ENCODE results near the gene SAT1.

SAT1 gene

GRCh38 chrX:23749129-23749528 lies 33.8 kb upstream of the SAT1 start:
- DNase-seq (ENCODE audit: low read depth in 1 of 2, low spot score in 1 of 2) = no peak
- TF ChIP-seq REST (IDR thresholded peaks at IDR 0.05; ENCODE audit: insufficient replicate concordance, low read depth) (no peak), SPI1 (IDR thresholded peaks at IDR 0.05; ENCODE audit: borderline replicate concordance, low read depth) (no peak), CTCF (IDR thresholded peaks at IDR 0.05; ENCODE audit: insufficient read depth, low read length) (no peak), GABPA (IDR thresholded peaks at IDR 0.05; ENCODE audit: low read depth) (no peak), POLR2AphosphoS5 (IDR thresholded peaks at IDR 0.05; ENCODE audit: low read depth) (no peak)
- Histone ChIP-seq H3K4me3 (replicated peaks; ENCODE audit: insufficient read depth, low read length) (no peak overlapping the region), H3K27ac (replicated peaks) (no peak overlapping the region), H3K27me3 (ENCODE audit: insufficient read depth, poor library complexity, severe bottlenecking) (no peaks in the 10 kb centered on the region)

- Histone ChIP-seq H3K27ac (replicated peaks) (no peak overlapping the region), H3K27me3 (ENCODE audit: insufficient read depth, poor library complexity, severe bottlenecking) (no peaks in the 10 kb centered on the region), H3K4me3 (replicated peaks; ENCODE audit: insufficient read depth, low read length) (no peak overlapping the region)
- TF ChIP-seq REST (IDR thresholded peaks at IDR 0.05; ENCODE audit: insufficient replicate concordance, low read depth) (no peak), SPI1 (IDR thresholded peaks at IDR 0.05; ENCODE audit: borderline replicate concordance, low read depth) (no peak), CTCF (IDR thresholded peaks at IDR 0.05; ENCODE audit: insufficient read depth, low read length) (no peak)
- no peak for DNase-seq (ENCODE audit: low read depth in 1 of 2, low spot score in 1 of 2)
Observed at GRCh38 chrX:23749576-23749975, 33.4 kb upstream of the SAT1 start.

GRCh38 chrX:23752740-23753415 lies 30.1 kb upstream of the SAT1 start:
- no peak for TF ChIP-seq CTCF (IDR thresholded peaks at IDR 0.05; ENCODE audit: insufficient read depth, low read length)
- no peak for TF ChIP-seq REST (IDR thresholded peaks at IDR 0.05; ENCODE audit: insufficient replicate concordance, low read depth)
- TF ChIP-seq POLR2AphosphoS5 (IDR thresholded peaks at IDR 0.05; ENCODE audit: low read depth) = no peak
- TF ChIP-seq SPI1 (IDR thresholded peaks at IDR 0.05; ENCODE audit: borderline replicate concordance, low read depth) = no peak
- no peak for TF ChIP-seq GABPA (IDR thresholded peaks at IDR 0.05; ENCODE audit: low read depth)
- no peak for DNase-seq (ENCODE audit: low read depth in 1 of 2, low spot score in 1 of 2)
- H3K27me3 ChIP-seq (ENCODE audit: insufficient read depth, poor library complexity, severe bottlenecking) = no peaks in the 10 kb centered on the region
- H3K4me3 ChIP-seq (replicated peaks; ENCODE audit: insufficient read depth, low read length) = no peak overlapping the region
- H3K27ac ChIP-seq (replicated peaks) = no peak overlapping the region
